Activated naive CD8-positive, alpha-beta T cell treated with anti-CD3 and anti-CD28 coated beads, Interleukin-2, amount 10 ng/mL, durations not matched to agents 7 days and 5 days (primary cell): ENCODE results near the gene CSTB. TPM values are rescaled to one million over a fixed set of nuclear protein-coding genes. Genes with fewer than 3 reads are reported as not detected.

ENCODE experiments used
- ATAC-seq: fragments of 150-1000 bp; cut with Tn5 transposase; one replicate; pipeline ENCODE4 v1.10.0; 2021; ENCODE audit warnings: low read depth, moderate library complexity
- POLR2A ChIA-PET: fragments of 350-600 bp; sonication (Branson Sonifier 250); formaldehyde crosslinking; loops from one replicate; lab custom pipeline; 2021; ENCODE audit warnings: antibody characterized with exemption; lab: Charles Lee
- DNase-seq: peaks from one replicate; pipeline ENCODE4 v3.0.0; 2021
- H3K27ac Mint-ChIP-seq: one replicate; pipeline ENCODE4 v1.8.0; 2022; ENCODE audit warnings: mild to moderate bottlenecking, mixed read lengths
- H3K27me3 Mint-ChIP-seq: one replicate; pipeline ENCODE4 v1.8.0; 2022; ENCODE audit warnings: mild to moderate bottlenecking, moderate library complexity, mixed read lengths
- H3K36me3 Mint-ChIP-seq: one replicate; pipeline ENCODE4 v1.8.0; 2021; ENCODE audit warnings: mild to moderate bottlenecking, mixed read lengths
- H3K4me1 Mint-ChIP-seq: one replicate; pipeline ENCODE4 v1.8.0; 2021; ENCODE audit warnings: mixed read lengths
- H3K4me3 Mint-ChIP-seq: one replicate; pipeline ENCODE4 v1.8.0; 2022; ENCODE audit warnings: mild to moderate bottlenecking, moderate library complexity, mixed read lengths
- H3K9me3 Mint-ChIP-seq: one replicate; pipeline ENCODE4 v1.8.0; 2021; ENCODE audit warnings: mixed read lengths
- total RNA-seq, 2 experiments: library from RNA; stranded (reverse); gene quantifications; one replicate each; pipeline ENCODE4 v1.2.3, GENCODE V29; 2021

CSTB gene
- total RNA-seq, 2 experiments from 2014 or later = 59.5 to 60.2 TPM

GRCh38 chr21:43805275-43805800, 29.2 kb upstream of the CSTB start:
- DNase-seq = no peak

GRCh38 chr21:43803558-43804300, 27.6 kb upstream of the CSTB start:
- POLR2A ChIA-PET = no interaction called here

More at GRCh38 chr21:43805275-43805800, 29.2 kb upstream of the CSTB start:
- H3K4me3 Mint-ChIP-seq = no peak overlapping the region
- peaks cover 1% of the 10 kb centered on the region for H3K36me3 Mint-ChIP-seq
- H3K4me1 Mint-ChIP-seq = no peaks in the 10 kb centered on the region
- H3K27me3 Mint-ChIP-seq = no peaks in the 10 kb centered on the region
- POLR2A ChIA-PET = no interaction called here
- no peaks in the 10 kb centered on the region for H3K9me3 Mint-ChIP-seq
- H3K27ac Mint-ChIP-seq = no peak overlapping the region
- ATAC-seq = no peak

GRCh38 chr21:43802713-43803313, 26.7 kb upstream of the CSTB start:
- Mint-ChIP-seq H3K36me3 (peaks cover 10% of the 10 kb centered on the region), H3K9me3 (no peaks in the 10 kb centered on the region), H3K4me3 (no peak overlapping the region), H3K4me1 (no peaks in the 10 kb centered on the region), H3K27ac (no peak overlapping the region), H3K27me3 (no peaks in the 10 kb centered on the region)
- ATAC-seq (no peak), DNase-seq (no peak)
- POLR2A ChIA-PET = no interaction called here

More at GRCh38 chr21:43803558-43804300, 27.6 kb upstream of the CSTB start:
- H3K4me3 Mint-ChIP-seq = no peak overlapping the region
- H3K4me1 Mint-ChIP-seq = no peaks in the 10 kb centered on the region
- H3K36me3 Mint-ChIP-seq = peaks cover 5% of the 10 kb centered on the region
- H3K27me3 Mint-ChIP-seq = no peaks in the 10 kb centered on the region
- no peak for DNase-seq
- peak overlapping the region; percentile 30 for H3K27ac Mint-ChIP-seq
- no peak for ATAC-seq
- H3K9me3 Mint-ChIP-seq = no peaks in the 10 kb centered on the region

GRCh38 chr21:43801006-43801783, 25.1 kb upstream of the CSTB start:
- Mint-ChIP-seq H3K36me3 (peaks cover 14% of the 10 kb centered on the region), H3K27ac (no peak overlapping the region), H3K9me3 (no peaks in the 10 kb centered on the region), H3K4me1 (no peaks in the 10 kb centered on the region), H3K4me3 (no peak overlapping the region), H3K27me3 (no peaks in the 10 kb centered on the region)
- no peak for ATAC-seq
- no peak for DNase-seq
- POLR2A ChIA-PET = interaction anchor here (0.9 kb wide), 1 partner anchor 12 kb away, joined by 3 read pairs; the partner anchor contains the start of gene RRP1

GRCh38 chr21:43800566-43800965, 24.5 kb upstream of the CSTB start:
- H3K9me3 Mint-ChIP-seq = no peaks in the 10 kb centered on the region
- no peak for ATAC-seq
- DNase-seq = no peak
- H3K36me3 Mint-ChIP-seq = peaks cover 14% of the 10 kb centered on the region
- no peaks in the 10 kb centered on the region for H3K4me1 Mint-ChIP-seq
- H3K4me3 Mint-ChIP-seq = no peak overlapping the region
- H3K27me3 Mint-ChIP-seq = no peaks in the 10 kb centered on the region
- POLR2A ChIA-PET = interaction anchor here (0.9 kb wide), 1 partner anchor 11 kb away, joined by 3 read pairs; the partner anchor contains the start of gene RRP1
- no peak overlapping the region for H3K27ac Mint-ChIP-seq

- Mint-ChIP-seq H3K9me3 (no peaks in the 10 kb centered on the region), H3K36me3 (peaks cover 14% of the 10 kb centered on the region), H3K27ac (no peak overlapping the region), H3K4me3 (no peak overlapping the region), H3K4me1 (no peaks in the 10 kb centered on the region), H3K27me3 (no peaks in the 10 kb centered on the region)
- POLR2A ChIA-PET = interaction anchor here (0.9 kb wide), 1 partner anchor 11 kb away, joined by 3 read pairs; the partner anchor contains the start of gene RRP1
- ATAC-seq = no peak
- no peak for DNase-seq
Observed at GRCh38 chr21:43800124-43800523, 24.0 kb upstream of the CSTB start.

- Mint-ChIP-seq H3K9me3 (no peaks in the 10 kb centered on the region), H3K36me3 (peaks cover 14% of the 10 kb centered on the region), H3K4me1 (no peaks in the 10 kb centered on the region), H3K27ac (no peak overlapping the region), H3K4me3 (no peak overlapping the region), H3K27me3 (no peaks in the 10 kb centered on the region)
- ATAC-seq (no peak), DNase-seq (no peak)
- POLR2A ChIA-PET = interaction anchor here (0.9 kb wide), 1 partner anchor 9 kb away, joined by 3 read pairs; the partner anchor contains the start of gene RRP1
Observed at GRCh38 chr21:43799301-43799840, 23.3 kb upstream of the CSTB start.

GRCh38 chr21:43797925-43798715, 22.0 kb upstream of the CSTB start:
- Mint-ChIP-seq H3K4me3 (no peak overlapping the region), H3K27ac (peak overlapping the region; percentile 51), H3K36me3 (peaks cover 17% of the 10 kb centered on the region), H3K9me3 (no peaks in the 10 kb centered on the region), H3K27me3 (no peaks in the 10 kb centered on the region), H3K4me1 (no peaks in the 10 kb centered on the region)
- POLR2A ChIA-PET = interaction anchor here (0.9 kb wide), 1 partner anchor 8 kb away, joined by 3 read pairs; the partner anchor contains the start of gene RRP1
- DNase-seq = no peak
- no peak for ATAC-seq

- no peak overlapping the region for H3K4me3 Mint-ChIP-seq
- H3K4me1 Mint-ChIP-seq = no peaks in the 10 kb centered on the region
- H3K9me3 Mint-ChIP-seq = no peaks in the 10 kb centered on the region
- H3K27me3 Mint-ChIP-seq = no peaks in the 10 kb centered on the region
- peaks cover 19% of the 10 kb centered on the region for H3K36me3 Mint-ChIP-seq
- POLR2A ChIA-PET = interaction anchor here (0.6 kb wide), 1 partner anchor 40 kb away, joined by 3 read pairs; no protein-coding TSS in a partner anchor
- H3K27ac Mint-ChIP-seq = no peak overlapping the region
- no peak for ATAC-seq
- DNase-seq = no peak
Observed at GRCh38 chr21:43797415-43797814, 21.3 kb upstream of the CSTB start.

GRCh38 chr21:43794857-43795256, 18.7 kb upstream of the CSTB start:
- Mint-ChIP-seq H3K27me3 (no peaks in the 10 kb centered on the region), H3K27ac (no peak overlapping the region), H3K4me3 (no peak overlapping the region)

GRCh38 chr21:43794311-43794710, 18.2 kb upstream of the CSTB start:
- Mint-ChIP-seq H3K4me1 (peaks cover 15% of the 10 kb centered on the region), H3K4me3 (no peak overlapping the region), H3K9me3 (no peaks in the 10 kb centered on the region), H3K27ac (no peak overlapping the region), H3K27me3 (no peaks in the 10 kb centered on the region), H3K36me3 (peaks cover 19% of the 10 kb centered on the region)
- no peak for DNase-seq
- no peak for ATAC-seq
- POLR2A ChIA-PET = interaction anchor here (0.6 kb wide), 1 partner anchor 17 kb away, joined by 5 read pairs; no protein-coding TSS in a partner anchor

More at GRCh38 chr21:43794857-43795256, 18.7 kb upstream of the CSTB start:
- POLR2A ChIA-PET = no interaction called here
- DNase-seq (no peak), ATAC-seq (no peak)
- H3K9me3 Mint-ChIP-seq = no peaks in the 10 kb centered on the region
- H3K36me3 Mint-ChIP-seq = peaks cover 19% of the 10 kb centered on the region
- peaks cover 15% of the 10 kb centered on the region for H3K4me1 Mint-ChIP-seq

- Mint-ChIP-seq H3K4me3 (no peak overlapping the region), H3K9me3 (no peaks in the 10 kb centered on the region), H3K36me3 (peaks cover 16% of the 10 kb centered on the region), H3K27me3 (no peaks in the 10 kb centered on the region), H3K27ac (no peak overlapping the region), H3K4me1 (peaks cover 15% of the 10 kb centered on the region)
- ATAC-seq (no peak), DNase-seq (no peak)
- POLR2A ChIA-PET = no interaction called here
Observed at GRCh38 chr21:43793243-43793642, 17.1 kb upstream of the CSTB start.
